ENCODE results near the gene C1QTNF9.
"Not testable (repeated sequence)": the region's sequence is repeated elsewhere in the genome, so short reads cannot be mapped to it uniquely, and the experiment has no call there.

GRCh38 chr13:24371273-24371672 lies 61.9 kb downstream of the C1QTNF9 start:
- TF ChIP-seq CTCF (IDR thresholded peaks at IDR 0.05; ENCODE audit: insufficient read depth, low read length, poor library complexity, severe bottlenecking); EZH2phosphoT487 (conservative IDR thresholded peaks at IDR 0.05; ENCODE audit: low read length): not testable (repeated sequence)
